NCI-H526 (cell line): ENCODE results near the gene APBA2.

Experiments
- DNase-seq, 2 experiments: peaks; one replicate each; lab custom pipeline; 2025; lab: John Stamatoyannopoulos, UW

The APBA2 gene

DNA sequence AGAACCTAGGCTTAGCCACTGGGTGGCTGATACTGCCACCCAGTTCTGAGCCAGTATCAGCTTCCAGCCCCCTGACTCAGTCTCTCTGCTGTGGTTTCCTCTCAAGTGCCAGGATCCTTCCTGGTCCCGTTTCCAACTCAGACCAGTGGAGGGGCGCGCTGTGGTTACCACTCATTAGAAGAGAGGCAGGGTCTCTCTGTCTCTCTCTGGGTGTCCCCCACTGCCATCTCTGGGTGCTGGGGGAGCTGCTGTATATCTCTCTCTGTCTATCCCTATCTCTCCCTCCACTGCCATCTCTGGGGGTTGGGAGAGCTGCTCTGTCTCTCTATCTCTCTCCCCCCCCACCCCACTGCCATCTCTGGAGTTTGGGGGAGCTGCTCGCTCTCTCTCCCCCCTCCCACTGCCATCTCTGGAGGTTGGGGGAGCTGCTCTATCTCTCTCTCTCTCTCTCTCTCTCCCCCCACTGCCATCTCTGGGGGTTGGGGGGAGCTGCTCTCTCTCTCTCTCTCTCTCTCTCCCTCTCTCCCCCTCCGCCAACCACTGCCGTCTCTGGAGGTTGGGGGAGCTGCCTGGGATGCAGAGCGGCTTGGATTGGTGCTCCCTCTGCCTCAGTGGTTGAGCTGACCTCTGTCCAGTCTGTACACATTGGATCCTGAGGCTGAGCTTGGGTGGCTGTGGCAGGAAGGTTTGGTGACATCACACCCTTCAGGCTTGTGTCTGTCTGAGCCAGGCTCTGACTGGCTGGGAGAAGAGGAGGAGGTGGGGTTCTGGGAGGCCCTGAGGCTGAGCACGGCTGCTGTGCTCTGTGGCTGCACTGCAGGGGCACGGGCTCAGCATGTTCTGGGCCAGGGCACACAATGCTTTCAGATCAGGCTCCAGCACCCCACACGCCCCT, 98.9 kb downstream of the APBA2 start:
- DNase-seq, result peak; percentile 17 to 43

DNA sequence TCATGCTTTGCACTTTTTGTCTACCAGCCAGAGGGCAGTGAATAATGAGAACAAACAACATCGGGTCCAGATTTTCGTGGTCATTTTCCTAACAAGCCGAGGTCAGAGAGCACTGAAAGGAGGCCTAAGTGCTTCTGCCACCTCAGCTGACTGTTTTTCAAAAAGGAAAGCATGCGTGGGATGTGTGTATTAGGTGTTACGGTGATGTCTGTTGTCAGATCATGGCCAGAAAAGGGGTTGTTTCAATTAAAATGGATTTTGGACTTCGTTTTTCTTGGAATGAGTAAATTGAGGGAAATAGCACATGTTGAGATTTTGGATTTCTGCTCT, 99.5 kb downstream of the APBA2 start:
- no peak for DNase-seq

DNA sequence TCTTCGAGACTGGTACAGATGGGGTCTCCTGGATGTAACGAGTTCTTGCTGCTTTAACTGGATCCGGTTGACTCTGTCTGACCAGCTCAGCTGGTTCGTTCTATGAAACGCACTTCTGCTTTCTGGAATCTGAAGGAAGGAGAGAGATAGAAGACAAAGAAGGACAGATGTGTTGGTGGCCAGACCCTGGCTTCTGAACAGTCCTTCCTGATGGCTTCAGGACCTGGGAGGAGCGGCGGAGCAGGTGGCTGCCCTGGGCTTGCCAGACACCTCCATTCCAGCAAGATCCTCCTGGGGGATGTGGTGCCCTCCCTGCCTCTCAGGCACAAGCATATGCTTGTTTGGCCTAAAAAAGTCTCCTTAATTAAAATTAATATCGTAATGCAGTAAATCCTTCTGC, 99.9 kb downstream of the APBA2 start:
- DNase-seq, result no peak

DNA sequence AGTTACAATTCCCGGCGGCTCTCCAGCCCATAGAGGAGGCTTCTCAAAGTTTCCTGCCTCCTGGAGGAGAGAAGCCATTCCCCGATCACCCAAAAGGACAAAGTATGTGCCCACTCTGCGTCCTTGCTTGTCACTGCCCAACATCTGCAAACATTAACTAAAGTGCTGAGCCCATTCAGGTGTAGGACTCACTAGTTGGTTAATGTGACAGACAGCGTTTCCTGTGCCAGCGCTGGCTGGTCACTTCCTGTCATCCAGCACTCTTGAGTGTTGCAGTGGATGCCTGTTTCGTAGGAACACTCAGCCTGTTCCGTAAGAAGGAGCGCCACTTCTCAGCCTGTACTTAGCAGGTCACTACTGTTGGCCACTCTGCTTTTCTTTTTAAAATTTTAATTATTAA, 100.3 kb downstream of the APBA2 start:
- DNase-seq, result no peak

DNA sequence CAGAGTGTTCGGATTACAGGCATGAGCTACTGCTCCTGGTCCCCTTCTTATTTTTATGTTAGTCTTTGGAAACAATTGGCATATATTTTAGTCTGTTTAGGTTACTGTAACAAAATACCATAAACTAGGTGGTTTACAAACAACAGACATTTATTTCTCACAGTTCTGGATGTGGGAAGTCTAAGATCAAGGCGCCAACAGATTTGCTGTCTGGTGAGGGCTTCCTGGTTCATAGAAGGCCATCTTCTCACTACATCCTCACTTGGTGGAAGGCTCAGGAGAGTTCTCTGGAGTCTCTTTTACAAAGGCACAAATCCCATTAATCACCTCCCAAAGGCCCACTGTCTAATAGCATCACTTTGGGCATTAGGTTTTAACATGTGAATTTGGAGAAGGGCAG, 101.0 kb downstream of the APBA2 start:
- DNase-seq, result no peak

DNA sequence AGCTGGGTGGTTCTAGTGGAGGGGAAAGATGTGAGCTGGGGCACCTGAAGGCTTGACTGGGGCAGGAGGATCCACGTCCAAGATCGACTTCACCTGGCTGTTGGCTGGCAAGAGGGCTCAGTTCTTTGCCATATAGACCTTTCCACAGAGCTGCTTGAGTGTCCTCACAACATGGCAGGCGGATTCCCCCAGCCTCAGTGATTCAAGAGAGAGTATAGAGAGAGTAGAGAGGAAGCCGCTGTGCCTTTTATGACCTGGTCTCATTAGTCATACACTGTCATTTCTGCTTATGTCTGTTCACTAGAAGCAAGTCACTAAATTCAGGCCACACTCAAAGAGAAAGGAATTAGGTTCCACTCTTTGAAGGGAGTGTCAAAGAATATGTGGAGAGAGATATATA, 101.6 kb downstream of the APBA2 start:
- DNase-seq, result no peak

DNA sequence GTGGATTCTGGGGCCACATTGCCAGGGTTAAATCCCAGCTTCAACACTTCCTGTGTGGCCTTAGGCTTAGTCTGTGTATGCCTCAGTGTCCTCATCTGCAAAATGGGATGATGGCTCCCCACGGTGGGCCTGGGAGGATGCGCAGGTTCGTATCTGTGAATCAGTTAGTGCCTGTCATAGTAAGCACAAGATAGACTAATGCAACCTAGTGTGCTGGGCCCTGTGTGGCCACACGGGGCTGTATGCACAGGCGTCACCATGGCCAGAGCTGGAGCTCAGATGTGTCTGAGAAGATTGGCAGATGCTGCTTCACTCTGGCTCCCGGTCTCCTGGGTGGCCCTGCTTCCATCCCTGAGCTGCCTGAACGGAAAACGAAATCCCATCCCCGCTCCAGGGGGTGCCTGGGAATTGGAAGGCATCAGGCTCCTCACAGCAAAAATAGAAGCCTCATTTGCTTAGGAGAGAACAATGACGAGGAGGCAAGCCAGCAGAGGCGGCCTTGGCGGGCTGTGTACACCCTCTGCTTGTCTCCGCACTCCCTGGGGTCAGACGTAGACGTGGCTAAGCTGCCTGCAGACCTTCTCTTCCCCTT, 103.6 kb downstream of the APBA2 start:
- DNase-seq, result peak; percentile 85 to 89

DNA sequence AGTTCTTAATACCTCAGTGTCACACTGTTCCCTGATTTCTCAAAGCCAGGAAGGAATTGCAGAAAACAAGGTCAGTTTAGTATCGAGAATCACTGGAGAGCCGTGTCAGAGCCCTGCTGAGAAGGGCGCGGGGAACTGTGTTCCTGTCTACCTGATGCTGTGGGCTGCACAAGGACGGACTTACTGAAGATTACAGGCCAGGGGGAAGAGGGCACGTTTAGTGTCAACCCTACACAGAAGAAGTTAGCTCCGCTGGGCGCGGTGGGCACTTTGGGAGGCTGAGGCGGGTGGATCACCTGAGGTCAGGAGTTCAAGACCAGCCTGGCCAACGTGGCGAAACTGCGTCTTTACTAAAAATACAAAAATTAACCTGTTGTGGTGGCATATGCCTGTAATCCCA, 104.1 kb downstream of the APBA2 start:
- peak; percentile 49 to 71 for DNase-seq

DNA sequence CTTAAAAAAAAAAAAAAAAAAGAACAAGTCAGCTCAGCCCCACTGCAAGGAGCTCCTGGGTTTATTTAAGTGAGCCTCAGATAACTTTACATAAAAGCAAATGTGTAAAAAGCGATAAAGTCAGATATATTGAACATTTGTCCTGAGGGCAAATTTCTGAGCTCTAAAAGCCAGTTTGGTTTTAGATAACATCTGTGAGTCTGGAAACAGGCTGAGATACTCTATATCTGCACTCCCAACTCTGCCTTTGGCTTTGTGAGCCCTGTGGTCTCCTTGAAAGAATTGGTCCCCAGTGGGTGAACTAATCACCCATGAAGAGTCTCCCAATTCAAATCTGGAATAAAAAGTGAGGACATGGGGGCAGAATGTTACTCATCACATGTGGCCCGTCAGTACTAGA, 104.6 kb downstream of the APBA2 start:
- peak; percentile 24 to 37 for DNase-seq

DNA sequence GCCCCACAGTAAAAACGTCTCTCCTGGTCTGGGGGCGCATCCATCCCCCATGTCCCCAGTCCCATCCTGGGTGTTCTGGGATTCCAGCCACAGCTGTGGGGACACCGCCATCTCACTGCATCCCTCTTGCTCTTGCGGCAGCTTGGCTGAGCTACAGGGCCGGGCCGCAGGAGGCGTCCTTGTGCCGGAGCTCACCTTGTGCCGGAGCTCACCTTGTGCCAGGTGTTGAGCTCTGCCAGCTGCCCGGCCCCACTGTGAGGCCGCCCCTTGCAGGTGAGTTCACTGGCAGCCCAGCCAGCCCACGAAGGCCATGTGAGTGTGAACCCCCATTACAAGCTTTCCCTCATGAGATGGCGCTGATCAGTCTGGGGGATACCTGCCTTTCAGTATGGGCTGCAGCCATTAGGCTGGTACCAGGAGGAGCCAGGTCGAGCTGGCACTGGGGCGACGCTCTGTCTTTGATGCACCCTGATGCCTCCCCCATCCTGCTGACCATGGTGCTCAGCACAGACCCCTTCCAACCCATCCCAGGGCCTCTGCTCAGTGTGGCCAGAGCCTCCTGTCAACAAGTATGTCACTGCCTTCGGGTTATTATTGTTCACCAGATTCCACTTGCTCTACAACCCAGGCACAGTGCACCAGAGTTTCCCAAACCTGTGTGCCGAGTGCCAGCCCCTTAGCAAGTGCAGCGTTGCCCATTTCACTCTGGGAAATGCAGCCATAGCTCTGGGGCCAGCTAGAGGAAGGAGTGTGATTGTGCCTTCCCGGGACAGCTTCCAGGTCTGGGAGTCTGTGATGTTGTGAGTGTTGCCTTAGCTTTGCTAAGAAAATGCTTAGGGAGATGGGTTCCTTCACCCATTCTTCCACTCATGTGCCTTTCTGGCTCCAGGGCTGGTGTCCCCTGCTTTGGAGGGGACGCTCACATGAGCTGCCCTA, 105.7 kb downstream of the APBA2 start:
- DNase-seq, result peak; percentile 8 to 35

DNA sequence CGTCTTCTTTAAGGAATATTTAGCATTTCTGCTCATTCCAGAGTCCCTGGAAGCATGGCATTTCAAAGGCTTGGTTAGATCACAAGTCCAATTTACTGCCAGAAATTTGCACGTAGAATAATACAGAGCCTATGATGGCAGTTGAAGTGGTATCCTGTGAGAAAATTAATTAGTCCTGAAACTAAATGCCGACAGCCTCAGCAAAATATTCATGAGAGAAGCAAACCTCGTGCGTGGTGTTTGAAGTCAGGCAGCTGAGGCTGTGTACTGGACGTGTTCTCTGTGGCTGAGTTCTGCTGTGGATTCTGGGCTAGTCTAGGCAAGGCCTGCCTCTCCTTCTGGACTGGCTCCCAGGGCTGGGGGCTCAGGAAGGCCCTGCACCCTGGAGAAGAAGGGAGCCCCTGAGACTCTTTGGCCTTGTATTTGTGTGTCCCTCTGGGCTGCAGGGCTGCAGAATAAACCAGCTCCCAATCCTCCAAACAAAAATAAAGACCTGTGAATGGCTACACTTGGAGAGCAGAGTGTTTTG, 106.6 kb downstream of the APBA2 start:
- DNase-seq, result peak; percentile 12 to 21

DNA sequence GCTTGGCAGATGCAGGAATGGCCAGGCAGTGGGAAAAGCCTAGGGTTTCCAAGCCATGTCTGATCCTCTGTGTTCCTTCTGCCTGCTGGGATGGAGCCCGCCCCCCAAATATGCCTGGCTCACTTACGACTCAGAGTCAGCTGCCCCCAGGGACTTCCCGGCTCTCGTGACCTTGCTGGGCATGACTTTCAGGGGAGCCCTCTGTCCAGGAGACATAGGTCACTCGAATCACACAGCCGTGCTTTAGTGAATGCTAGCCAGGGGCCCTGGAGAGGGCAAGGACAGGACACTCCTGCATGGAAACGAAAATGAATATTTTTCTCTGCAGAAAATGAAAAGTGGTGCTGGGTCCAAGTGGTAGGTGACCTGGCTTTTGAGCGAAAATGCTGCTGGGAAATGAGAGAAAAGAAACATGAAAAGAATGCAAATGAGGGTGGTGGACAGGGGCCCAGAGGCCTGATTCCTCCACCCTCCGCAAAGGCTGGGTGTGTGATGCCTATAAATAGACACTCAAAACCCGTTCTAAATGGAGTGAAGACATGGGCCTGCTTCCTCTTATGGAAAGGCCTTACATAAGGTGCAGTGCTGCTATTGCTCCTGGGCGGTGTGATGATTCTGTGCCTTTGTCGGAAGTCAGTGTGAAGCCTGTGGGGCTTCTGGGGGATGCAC, 107.4 kb downstream of the APBA2 start:
- DNase-seq, result peak; percentile 16 to 74

DNA sequence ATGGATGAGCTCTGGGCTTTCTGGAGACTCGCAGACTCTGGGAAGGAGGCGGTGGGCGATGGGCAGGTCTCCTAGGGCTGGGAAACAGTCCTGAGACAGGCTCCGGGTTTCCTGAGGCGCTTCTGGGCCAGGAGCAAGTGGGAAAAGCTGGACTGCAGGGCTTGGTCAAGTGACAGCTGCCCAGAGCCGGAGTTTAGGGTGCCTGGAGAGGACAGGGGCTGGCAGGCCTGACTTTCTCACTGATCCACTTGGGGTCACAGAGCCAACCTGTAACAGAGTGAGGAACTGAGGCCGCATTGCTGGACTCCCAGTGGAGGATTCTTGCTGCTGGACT, 107.9 kb downstream of the APBA2 start:
- DNase-seq, result no peak

DNA sequence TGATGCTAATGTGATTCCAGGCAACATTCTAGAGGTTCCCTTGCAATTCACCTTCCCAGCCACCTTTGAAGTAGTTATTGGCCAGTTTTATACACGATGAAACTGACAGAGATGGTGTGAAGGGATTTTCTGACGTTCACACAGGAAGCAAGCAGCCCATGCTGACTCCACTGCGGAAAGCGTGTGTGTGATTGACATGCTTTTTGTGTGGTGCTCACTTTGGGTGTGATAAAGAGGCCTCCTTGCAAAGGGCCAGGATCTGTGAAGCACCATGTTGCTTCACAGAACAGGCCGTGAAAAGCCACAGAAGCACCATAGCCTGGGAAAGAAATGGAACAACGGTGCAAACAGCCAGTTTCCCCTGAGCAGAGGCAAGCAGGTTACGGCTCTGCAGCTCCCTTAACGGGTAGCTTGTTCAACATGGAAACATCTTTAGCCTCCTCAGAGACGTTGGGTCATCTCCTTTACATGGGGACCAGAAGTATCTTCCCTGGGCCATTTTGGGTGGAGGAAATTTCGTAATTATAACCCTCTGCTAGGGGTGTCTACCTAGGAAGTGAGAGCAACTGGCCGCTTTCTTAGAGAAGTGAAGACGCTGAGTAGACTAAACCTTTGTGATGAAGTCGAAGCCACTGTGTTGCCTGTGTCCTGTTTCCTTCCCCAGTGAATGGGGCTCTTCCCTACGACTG, 108.5 kb downstream of the APBA2 start:
- DNase-seq, result no peak

DNA sequence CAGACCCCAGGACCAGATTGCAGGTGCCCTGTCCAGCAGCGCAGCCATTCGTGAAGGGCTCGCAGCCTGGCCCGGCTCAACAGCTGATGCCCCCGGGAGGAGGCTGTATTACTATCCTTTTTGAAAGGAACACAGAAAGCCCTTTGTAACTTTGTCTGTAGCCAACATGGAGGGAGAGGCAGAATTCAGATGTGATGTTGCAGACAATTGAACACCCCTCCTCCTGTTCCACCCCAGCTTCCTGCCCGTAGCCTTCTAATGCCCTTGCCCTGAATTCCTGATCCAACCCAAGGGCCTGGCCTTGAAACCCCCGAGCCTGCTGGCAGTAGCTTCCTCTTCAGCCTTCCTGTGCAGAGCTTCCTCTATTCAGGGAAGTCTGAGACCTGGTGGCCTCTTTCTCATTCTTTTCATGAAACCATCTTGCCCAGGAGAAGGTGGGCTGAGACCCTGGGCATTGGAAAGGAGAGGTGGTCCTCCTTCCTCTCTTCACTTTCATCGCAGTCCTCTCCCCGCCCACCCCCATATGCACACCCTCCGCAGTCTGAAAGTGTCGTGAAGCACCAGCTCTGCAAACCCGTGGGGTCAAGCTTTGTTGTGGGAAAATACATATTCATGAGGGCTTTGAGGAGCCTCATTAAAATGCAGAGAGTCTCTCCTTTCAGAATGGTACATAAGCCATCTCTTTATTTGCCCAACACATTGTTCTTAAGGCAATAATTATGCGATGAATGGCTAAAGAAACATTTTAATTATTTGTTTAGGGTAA, 109.2 kb downstream of the APBA2 start:
- DNase-seq, result peak; percentile 63 to 74

DNA sequence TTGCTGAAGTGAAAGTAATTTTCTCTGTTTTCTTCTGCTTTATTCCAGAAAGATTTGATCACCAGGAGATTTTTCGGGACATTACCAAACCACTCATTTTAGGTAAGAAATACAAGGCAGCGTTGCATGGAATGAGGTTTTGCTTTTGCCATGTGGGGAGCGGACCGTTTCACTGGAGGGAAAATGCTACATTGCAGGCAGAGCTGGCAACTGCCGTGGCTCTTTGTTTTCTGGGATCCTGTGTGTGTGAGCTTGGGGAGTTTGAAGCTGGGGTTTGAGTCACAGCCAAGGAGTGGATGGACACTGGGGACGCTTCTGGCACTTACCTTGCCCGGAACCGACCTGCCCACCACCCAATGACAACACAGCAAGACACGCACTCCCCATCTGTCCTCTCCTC, 109.9 kb downstream of the APBA2 start:
- peak in 1 of 2 experiments; percentile 26 for DNase-seq

DNA sequence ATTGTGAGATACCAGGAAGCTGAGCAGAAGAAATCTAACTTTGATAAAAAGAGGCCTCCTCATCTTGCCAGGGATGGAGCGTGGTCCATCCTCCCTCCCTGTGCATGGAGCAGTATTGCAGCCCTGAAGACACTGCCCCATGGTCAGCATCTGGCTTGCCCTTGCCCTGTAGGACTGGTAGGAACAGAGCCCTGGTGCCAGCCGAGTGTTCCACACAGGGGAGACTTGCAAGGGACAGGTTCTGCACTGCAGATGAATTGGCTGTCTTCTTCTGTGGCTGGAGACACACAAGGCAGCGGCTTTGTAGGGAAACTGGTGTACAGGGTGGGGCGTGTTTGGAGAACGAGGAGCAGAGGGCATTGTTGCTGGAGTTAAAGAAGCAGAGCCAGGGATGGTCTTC, 110.5 kb downstream of the APBA2 start:
- DNase-seq, result no peak

DNA sequence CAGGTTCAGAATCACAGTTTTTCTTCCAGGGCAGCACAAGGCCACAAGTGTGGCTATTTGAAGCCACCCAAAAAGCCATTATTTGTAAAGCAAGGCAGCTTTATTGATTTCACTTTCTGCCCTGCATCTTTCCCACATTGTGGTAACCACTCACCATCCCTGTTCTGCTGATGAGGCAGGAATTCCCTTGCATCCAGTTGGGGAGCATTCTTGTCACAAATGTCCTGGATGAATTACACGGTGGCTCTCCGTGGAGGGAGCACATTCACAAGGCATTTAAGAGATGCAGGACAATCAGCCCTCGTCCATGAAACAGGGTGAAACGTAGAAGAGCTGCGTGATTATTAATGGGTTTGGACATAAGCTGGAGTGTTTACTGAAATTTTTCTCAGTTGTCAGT, 111.2 kb downstream of the APBA2 start:
- DNase-seq, result no peak

DNA sequence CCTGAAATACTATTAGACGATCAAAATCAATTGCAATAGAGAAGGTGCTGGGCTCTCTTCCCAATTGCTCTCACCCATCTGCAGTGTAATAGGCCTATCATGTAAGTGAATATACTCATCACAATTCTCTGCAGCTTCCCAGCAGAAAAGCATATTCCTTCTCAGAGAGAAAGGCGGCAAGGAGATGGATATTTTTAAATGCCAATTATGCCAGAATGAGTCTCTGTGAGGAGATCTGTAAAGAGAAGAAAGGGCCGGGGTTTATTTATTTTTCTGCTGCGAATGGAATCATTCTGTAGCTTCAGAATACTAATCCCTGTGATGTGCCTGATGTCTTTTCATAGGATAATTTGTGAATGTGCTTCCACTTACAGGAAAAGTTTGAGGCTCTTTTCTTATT, 112.0 kb downstream of the APBA2 start:
- no peak for DNase-seq

DNA sequence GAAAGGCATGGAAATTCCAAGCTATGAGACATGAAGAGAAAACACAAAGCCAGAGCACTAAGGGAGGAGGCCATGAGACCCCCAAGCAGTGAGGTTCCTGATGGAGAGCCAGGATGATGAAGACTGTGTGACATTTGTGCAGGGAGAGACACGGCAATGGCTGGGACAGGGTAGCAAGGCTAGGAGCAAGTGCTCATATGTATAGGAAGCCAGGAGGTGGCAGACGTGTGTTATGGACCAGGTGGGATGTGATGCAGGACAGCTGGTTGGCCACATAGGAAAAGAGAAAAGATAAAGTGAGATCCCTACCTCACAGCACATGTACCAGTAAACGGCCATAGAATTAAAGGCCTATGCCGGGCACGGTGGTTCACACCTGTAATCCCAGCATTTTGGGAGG, 112.7 kb downstream of the APBA2 start:
- DNase-seq, result peak in 1 of 2 experiments; percentile 20
